ENCODE data around the gene CYP3A4. TPM values are rescaled to one million over a fixed set of nuclear protein-coding genes. Genes with fewer than 3 reads are reported as not detected.

Gene CYP3A4
- total RNA-seq, 2 donors from 2014 or later = not detected

- ATAC-seq (ENCODE audit: insufficient number of reproducible peaks, low FRiP score, low read depth) = no peak
- TF ChIP-seq CTCF (IDR thresholded peaks at IDR 0.05) = no peak
- no peaks in the 10 kb centered on the region for H3K9me3 ChIP-seq
- H3K4me3 ChIP-seq = no peak overlapping the region
- peaks cover 5 to 40% of the 10 kb centered on the region in 2 donors for H3K4me1 ChIP-seq (ENCODE audit: control insufficient read depth in 1 of 2, low read depth in 2 of 2)
- no peak for DNase-seq (ENCODE audit: low spot score)
- H3K36me3 ChIP-seq = no peaks in the 10 kb centered on the region
- no peaks in the 10 kb centered on the region for H3K27me3 ChIP-seq (replicated peaks; ENCODE audit: insufficient read depth)
- no peak overlapping the region for H3K27ac ChIP-seq
Observed at GRCh38 chr7:99827040-99827778, 43.2 kb upstream of the CYP3A4 start.

GRCh38 chr7:99825873-99826272, 41.9 kb upstream of the CYP3A4 start:
- no peak for ATAC-seq (ENCODE audit: insufficient number of reproducible peaks, low FRiP score, low read depth)
- no peak for TF ChIP-seq CTCF (IDR thresholded peaks at IDR 0.05)
- H3K9me3 ChIP-seq = no peaks in the 10 kb centered on the region
- H3K27ac ChIP-seq = no peak overlapping the region
- no peaks in the 10 kb centered on the region for H3K36me3 ChIP-seq
- no peak overlapping the region for H3K4me3 ChIP-seq
- peaks cover 5 to 40% of the 10 kb centered on the region in 2 donors for H3K4me1 ChIP-seq (ENCODE audit: control insufficient read depth in 1 of 2, low read depth in 2 of 2)
- no peak for DNase-seq (ENCODE audit: low spot score)
- no peaks in the 10 kb centered on the region for H3K27me3 ChIP-seq (replicated peaks; ENCODE audit: insufficient read depth)

GRCh38 chr7:99825452-99825851, 41.5 kb upstream of the CYP3A4 start:
- no peak for DNase-seq (ENCODE audit: low spot score)
- Histone ChIP-seq H3K4me3 (no peak overlapping the region), H3K4me1 (ENCODE audit: control insufficient read depth in 1 of 2, low read depth in 2 of 2) (peaks cover 5 to 40% of the 10 kb centered on the region in 2 donors)

GRCh38 chr7:99824091-99824490, 40.1 kb upstream of the CYP3A4 start:
- Histone ChIP-seq H3K4me3 (no peak overlapping the region), H3K27ac (no peak overlapping the region), H3K4me1 (ENCODE audit: control insufficient read depth in 1 of 2, low read depth in 2 of 2) (peaks cover 5 to 40% of the 10 kb centered on the region in 2 donors), H3K36me3 (no peaks in the 10 kb centered on the region), H3K27me3 (replicated peaks; ENCODE audit: insufficient read depth) (no peaks in the 10 kb centered on the region), H3K9me3 (no peaks in the 10 kb centered on the region)
- no peak for DNase-seq (ENCODE audit: low spot score)
- TF ChIP-seq CTCF (IDR thresholded peaks at IDR 0.05) = no peak
- no peak for ATAC-seq (ENCODE audit: insufficient number of reproducible peaks, low FRiP score, low read depth)

More at GRCh38 chr7:99825452-99825851, 41.5 kb upstream of the CYP3A4 start:
- no peak overlapping the region for H3K27ac ChIP-seq
- H3K9me3 ChIP-seq = no peaks in the 10 kb centered on the region
- no peak for TF ChIP-seq CTCF (IDR thresholded peaks at IDR 0.05)
- no peak for ATAC-seq (ENCODE audit: insufficient number of reproducible peaks, low FRiP score, low read depth)
- no peaks in the 10 kb centered on the region for H3K36me3 ChIP-seq
- H3K27me3 ChIP-seq (replicated peaks; ENCODE audit: insufficient read depth) = no peaks in the 10 kb centered on the region

GRCh38 chr7:99822731-99823718, 39.0 kb upstream of the CYP3A4 start:
- H3K4me1 ChIP-seq (ENCODE audit: control insufficient read depth in 1 of 2, low read depth in 2 of 2) = peaks cover 5 to 40% of the 10 kb centered on the region in 2 donors
- no peaks in the 10 kb centered on the region for H3K27me3 ChIP-seq (replicated peaks; ENCODE audit: insufficient read depth)
- H3K4me3 ChIP-seq = no peak overlapping the region
- TF ChIP-seq CTCF (IDR thresholded peaks at IDR 0.05) = no peak
- no peaks in the 10 kb centered on the region for H3K9me3 ChIP-seq
- DNase-seq (ENCODE audit: low spot score) (no peak), ATAC-seq (ENCODE audit: insufficient number of reproducible peaks, low FRiP score, low read depth) (no peak)
- H3K36me3 ChIP-seq = no peaks in the 10 kb centered on the region
- H3K27ac ChIP-seq = no peak overlapping the region

All from thoracic aorta (tissue), 2 donors.